Esophagus squamous epithelium (tissue), 5 donors: Measurements from ENCODE around the gene HIGD1B. TPM values are rescaled to one million over a fixed set of nuclear protein-coding genes. Genes with fewer than 3 reads are reported as not detected.

Experiments
- DNase-seq: peaks from one replicate; lab custom pipeline; 2025; lab: John Stamatoyannopoulos, UW
- H3K27ac ChIP-seq, 4 donors: fragments of 200-600 bp; sonication (generic); one replicate each; pipeline ENCODE4 v1.5.1; 2016 to 2019; ENCODE audit warnings: mild to moderate bottlenecking in 1 of 4
- H3K27me3 ChIP-seq, 4 donors: fragments of 200-600 bp; sonication (generic); 1 replicate in 3 of 4; 2 replicates in 1 of 4; pipeline versions ENCODE4 v1.5.1 to v1.6.0; 2017 to 2021; ENCODE audit warnings: antibody characterized with exemption in 1 of 4
- H3K36me3 ChIP-seq, 3 donors: fragments of 200-600 bp; sonication (generic); one replicate each; pipeline ENCODE4 v1.5.1; 2016 to 2019
- H3K4me1 ChIP-seq, 3 donors: fragments of 200-600 bp; sonication (generic); one replicate each; pipeline ENCODE4 v1.5.1; 2017 to 2019
- H3K4me3 ChIP-seq, 4 donors: fragments of 200-600 bp; sonication (generic); 1 replicate in 3 of 4; 2 replicates in 1 of 4; pipeline ENCODE4 v1.5.1; 2016 to 2019; ENCODE audit warnings: mild to moderate bottlenecking in 2 of 4, moderate library complexity in 1 of 4
- H3K9me3 ChIP-seq, 3 donors: fragments of 200-600 bp; sonication (generic); one replicate each; pipeline ENCODE4 v1.5.1; 2016 to 2019
- CTCF ChIP-seq, 6 experiments: fragments of 450-650 bp in 4 of 6; fragments of 200-600 bp in 2 of 6; sonication (generic) in 2 of 6; IDR thresholded peaks; one replicate each; pipeline ENCODE4 v1.5.1; 2016 to 2019; ENCODE audit warnings: antibody characterized with exemption in 6 of 6, mild to moderate bottlenecking in 4 of 6, moderate library complexity in 4 of 6
- POLR2A ChIP-seq, 4 donors: fragments of 450-650 bp; IDR thresholded peaks; one replicate each; pipeline ENCODE4 v1.6.1; 2017; ENCODE audit warnings: antibody characterized with exemption in 4 of 4, mild to moderate bottlenecking in 4 of 4, moderate library complexity in 3 of 4
- WGBS, 2 donors: methylation state at CpG; one replicate each; pipeline ENCODE4 v1.1.5; 2018; 5-methylcytosine and 5-hydroxymethylcytosine counted together
- intact Hi-C: fragments of 100-400 bp; cut with DNase I; formaldehyde crosslinking; loops from one replicate; pipeline ENCODE4 v1.15.0; 2022
- total RNA-seq, 4 donors: library from RNA; depleted of rRNA; stranded (reverse); fragments of >200 nt; gene quantifications; one replicate each; pipeline ENCODE4 v1.1.0, GENCODE V29; 2016
- donor health status: DM: yes; HTN: yes; CAD: no.

Gene HIGD1B
- total RNA-seq, 4 donors from 2014 or later = 1.5 to 5.5 (median 2.3) TPM; not detected in 1

GRCh38 chr17:44830359-44831288 lies 17.1 kb upstream of the HIGD1B start:
- TF ChIP-seq POLR2A (IDR thresholded peaks at IDR 0.05) (no peak), CTCF (IDR thresholded peaks at IDR 0.05) (no peak)
- DNase-seq = no peak
- intact Hi-C loops = no loop called here
- no peaks in the 10 kb centered on the region for H3K9me3 ChIP-seq
- peaks cover 6 to 22% (median 17%) of the 10 kb centered on the region in 3 donors for H3K4me1 ChIP-seq
- H3K36me3 ChIP-seq = no peaks in the 10 kb centered on the region
- peak overlapping the region; percentile 72 to 90 (median 81) for H3K27ac ChIP-seq
- H3K4me3 ChIP-seq = peak overlapping the region; percentile 37 to 70 (median 50)
- WGBS, 2 donors = 16 to 24% methylated on average over 14 to 16 of the region's 58 CpGs
- peaks cover 5 to 88% (median 20%) of the 10 kb centered on the region in 4 donors for H3K27me3 ChIP-seq

- Histone ChIP-seq H3K4me1 (peaks cover 6 to 22% (median 17%) of the 10 kb centered on the region in 3 donors), H3K9me3 (no peaks in the 10 kb centered on the region), H3K27ac (no peak overlapping the region), H3K4me3 (no peak overlapping the region), H3K36me3 (no peaks in the 10 kb centered on the region), H3K27me3 (peaks cover 5 to 81% (median 18%) of the 10 kb centered on the region in 4 donors)
- no peak for TF ChIP-seq POLR2A (IDR thresholded peaks at IDR 0.05)
- no peak for TF ChIP-seq CTCF (IDR thresholded peaks at IDR 0.05)
- intact Hi-C loops = no loop called here
- WGBS, 2 donors = 79 to 94% methylated on average over 9 to 11 of the region's 12 CpGs
- DNase-seq = no peak
Measured at GRCh38 chr17:44831371-44831770, 16.3 kb upstream of the HIGD1B start.

GRCh38 chr17:44832805-44833204 lies 14.9 kb upstream of the HIGD1B start:
- peaks cover 6 to 22% (median 17%) of the 10 kb centered on the region in 3 donors for H3K4me1 ChIP-seq
- no peak overlapping the region for H3K27ac ChIP-seq
- no peak overlapping the region for H3K4me3 ChIP-seq
- intact Hi-C loops = no loop called here
- peaks cover 5 to 67% (median 13%) of the 10 kb centered on the region in 4 donors for H3K27me3 ChIP-seq
- WGBS, 2 donors = 68 to 77% methylated on average over 3 to 5 of the region's 5 CpGs
- TF ChIP-seq POLR2A (IDR thresholded peaks at IDR 0.05) (no peak), CTCF (IDR thresholded peaks at IDR 0.05) (no peak)
- H3K9me3 ChIP-seq = no peaks in the 10 kb centered on the region
- no peaks in the 10 kb centered on the region for H3K36me3 ChIP-seq
- DNase-seq = no peak

- WGBS, 2 donors = 35 to 93% methylated on average over 2 of the region's 2 CpGs
- no peak for DNase-seq
- Histone ChIP-seq H3K4me3 (no peak overlapping the region), H3K4me1 (no peaks in the 10 kb centered on the region), H3K36me3 (no peaks in the 10 kb centered on the region), H3K9me3 (no peaks in the 10 kb centered on the region), H3K27me3 (peaks cover 0 to 39% (median 0%) of the 10 kb centered on the region in 4 donors), H3K27ac (no peak overlapping the region)
- intact Hi-C loops = no loop called here
- TF ChIP-seq POLR2A (IDR thresholded peaks at IDR 0.05) (no peak), CTCF (IDR thresholded peaks at IDR 0.05) (no peak)
Measured at GRCh38 chr17:44837196-44837595, 10.5 kb upstream of the HIGD1B start.

GRCh38 chr17:44840274-44840673 lies 7.4 kb upstream of the HIGD1B start:
- peak overlapping the region in 1 of 4 donors; percentile 19 for H3K27ac ChIP-seq
- H3K4me1 ChIP-seq = no peaks in the 10 kb centered on the region
- 79 to 100% methylated on average over 3 to 4 of the region's 4 CpGs for WGBS, 2 donors
- H3K4me3 ChIP-seq = no peak overlapping the region
- H3K27me3 ChIP-seq = peaks cover 0 to 16% (median 0%) of the 10 kb centered on the region in 4 donors
- DNase-seq = no peak
- TF ChIP-seq CTCF (IDR thresholded peaks at IDR 0.05) (no peak), POLR2A (IDR thresholded peaks at IDR 0.05) (no peak)
- no peaks in the 10 kb centered on the region for H3K36me3 ChIP-seq
- no peaks in the 10 kb centered on the region for H3K9me3 ChIP-seq
- intact Hi-C loops = no loop called here
